Esophagus muscularis mucosa (tissue), 3 donors: Measurements from ENCODE around the gene KREMEN1.

ENCODE experiments used
- CTCF ChIP-seq, 3 experiments: fragments of 200-600 bp in 2 of 3; fragments of 450-650 bp in 1 of 3; sonication (generic) in 2 of 3; IDR thresholded peaks; one replicate each; pipeline ENCODE4 v1.5.1; 2017 to 2019; ENCODE audit warnings: antibody characterized with exemption in 3 of 3, mild to moderate bottlenecking in 2 of 3, moderate library complexity in 1 of 3
- POLR2AphosphoS5 ChIP-seq, 2 donors: sonication (generic); formaldehyde crosslinking; IDR thresholded peaks; one replicate each; pipeline ENCODE4 v1.6.1; 2017; ENCODE audit warnings: antibody characterized with exemption in 2 of 2

DNA sequence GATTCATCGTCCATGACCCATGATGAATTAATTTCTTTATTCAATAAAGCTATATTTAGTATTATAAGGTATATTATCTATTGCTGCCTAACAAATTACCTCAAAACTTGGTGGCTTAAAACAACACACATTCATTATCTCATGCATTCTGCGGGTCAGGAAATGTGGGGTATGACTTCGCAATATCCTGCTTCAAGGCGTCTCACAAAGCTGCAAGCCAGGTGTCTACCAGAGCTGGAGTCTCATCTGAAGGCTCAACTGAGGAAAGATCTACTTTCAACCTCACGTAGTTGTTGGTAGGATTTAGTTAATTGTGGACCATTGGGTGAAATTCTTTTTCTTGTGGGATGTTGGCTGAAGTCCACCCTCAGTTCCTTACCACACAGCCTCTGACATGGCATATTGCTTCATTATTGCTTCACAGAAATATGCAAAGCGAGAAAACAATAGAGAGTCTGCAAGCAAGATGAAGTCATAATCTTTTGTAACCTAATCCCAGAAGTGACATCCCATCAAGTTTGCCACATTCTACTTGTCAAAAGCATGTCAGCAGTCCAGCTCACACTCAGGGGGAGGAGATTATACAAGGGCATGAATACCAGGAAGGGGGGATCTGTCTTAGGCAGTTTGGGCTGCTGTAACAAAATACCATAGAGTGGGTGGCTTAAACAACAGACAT, 45.1 kb downstream of the KREMEN1 start:
- TF ChIP-seq CTCF (IDR thresholded peaks at IDR 0.05): no peak
- TF ChIP-seq POLR2AphosphoS5 (IDR thresholded peaks at IDR 0.05): no peak
